ENCODE data around the gene TES.

Gene TES

DNA sequence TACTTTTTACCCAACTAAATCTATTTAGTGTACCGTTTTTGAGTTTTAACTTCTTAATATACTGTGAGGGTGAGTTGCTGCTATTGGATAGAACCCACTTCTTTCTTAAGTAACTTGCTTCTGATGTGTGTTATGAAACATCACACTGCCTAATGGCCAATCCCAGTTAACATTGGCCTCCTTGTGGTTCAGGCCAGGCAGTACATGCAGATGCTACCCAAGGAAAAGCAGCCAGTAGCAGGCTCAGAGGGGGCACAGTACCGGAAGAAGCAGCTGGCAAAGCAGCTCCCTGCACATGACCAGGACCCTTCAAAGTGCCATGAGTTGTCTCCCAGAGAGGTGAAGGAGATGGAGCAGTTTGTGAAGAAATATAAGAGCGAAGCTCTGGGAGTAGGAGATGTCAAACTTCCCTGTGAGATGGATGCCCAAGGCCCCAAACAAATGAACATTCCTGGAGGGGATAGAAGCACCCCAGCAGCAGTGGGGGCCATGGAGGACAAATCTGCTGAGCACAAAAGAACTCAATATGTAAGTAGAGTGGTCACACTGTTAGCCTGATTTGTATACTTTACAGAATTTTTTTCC, 39.7 kb downstream of the TES start:
- DNase-seq: no peak

DNA sequence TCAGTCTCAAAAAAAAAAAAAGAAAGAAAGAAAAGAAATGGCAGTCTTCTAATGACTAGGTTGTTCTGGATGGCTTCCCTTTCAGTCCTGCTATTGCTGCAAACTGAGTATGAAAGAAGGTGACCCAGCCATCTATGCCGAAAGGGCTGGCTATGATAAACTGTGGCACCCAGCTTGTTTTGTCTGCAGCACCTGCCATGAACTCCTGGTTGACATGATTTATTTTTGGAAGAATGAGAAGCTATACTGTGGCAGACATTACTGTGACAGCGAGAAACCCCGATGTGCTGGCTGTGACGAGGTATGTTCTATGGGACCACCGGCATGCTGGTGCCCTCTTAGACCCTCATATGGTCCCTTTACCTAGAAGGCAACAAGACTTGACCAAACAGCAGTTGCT, 41.3 kb downstream of the TES start:
- DNase-seq: no peak

- DNase-seq: no peak
Observed at GRCh38 chr7:116252249-116252648, 41.9 kb downstream of the TES start.

GRCh38 chr7:116257156-116257555, 46.8 kb downstream of the TES start:
- DNase-seq: no peak

DNA sequence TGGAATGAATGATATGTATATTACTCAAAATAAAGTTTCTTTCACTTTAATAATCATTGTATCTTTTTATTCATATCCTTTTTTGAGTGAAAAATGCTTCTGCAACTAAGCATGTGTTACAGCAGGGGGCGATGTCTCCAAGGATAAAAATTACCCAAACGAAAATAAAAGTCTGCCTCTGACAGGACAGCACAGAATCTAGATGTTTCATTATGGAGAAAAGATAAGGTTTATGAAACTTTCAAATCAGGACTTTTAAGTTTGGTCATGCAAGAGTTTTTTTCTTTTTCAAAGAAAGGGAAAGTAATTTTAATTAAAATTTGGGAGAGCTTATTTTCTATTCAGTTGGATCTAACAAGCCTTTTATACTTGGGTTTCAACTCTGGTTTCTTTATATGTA, 48.4 kb downstream of the TES start:
- no peak for DNase-seq

DNA sequence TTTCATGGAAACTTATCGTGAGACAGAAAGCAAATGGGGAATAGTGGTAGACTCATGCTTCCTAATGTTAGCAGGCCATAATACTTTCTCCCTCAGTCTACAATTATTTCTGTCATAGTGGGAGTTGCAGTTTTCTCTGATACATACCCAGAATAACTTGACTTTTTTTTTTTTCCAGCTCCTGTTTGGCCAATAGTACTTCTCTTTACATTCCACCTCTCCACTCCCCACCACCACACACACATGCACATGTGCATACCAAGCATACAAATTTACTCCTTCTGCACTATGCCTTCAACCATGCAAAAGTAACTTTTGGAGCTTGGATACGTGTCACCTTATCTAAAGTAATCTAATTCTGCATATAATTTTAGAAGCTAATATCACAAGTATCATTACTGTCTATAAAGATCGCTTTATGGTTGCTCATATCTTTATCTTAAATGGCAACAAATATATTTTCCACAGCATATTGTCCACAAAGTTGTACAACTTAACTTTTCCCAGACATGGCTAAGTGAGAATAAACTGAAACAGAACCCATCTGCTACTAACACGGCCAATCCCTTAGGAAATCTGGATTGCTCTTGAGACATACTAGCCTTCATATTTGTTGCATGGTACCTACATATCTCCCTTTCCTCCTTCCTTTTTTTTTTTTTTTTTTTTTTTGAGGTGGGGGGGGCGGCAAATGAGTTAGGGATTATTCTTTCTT, 49.0 kb downstream of the TES start:
- DNase-seq: no peak

GRCh38 chr7:116259871-116260440, 49.6 kb downstream of the TES start:
- no peak for DNase-seq

GRCh38 chr7:116261904-116262303, 51.6 kb downstream of the TES start:
- no peak for DNase-seq

DNA sequence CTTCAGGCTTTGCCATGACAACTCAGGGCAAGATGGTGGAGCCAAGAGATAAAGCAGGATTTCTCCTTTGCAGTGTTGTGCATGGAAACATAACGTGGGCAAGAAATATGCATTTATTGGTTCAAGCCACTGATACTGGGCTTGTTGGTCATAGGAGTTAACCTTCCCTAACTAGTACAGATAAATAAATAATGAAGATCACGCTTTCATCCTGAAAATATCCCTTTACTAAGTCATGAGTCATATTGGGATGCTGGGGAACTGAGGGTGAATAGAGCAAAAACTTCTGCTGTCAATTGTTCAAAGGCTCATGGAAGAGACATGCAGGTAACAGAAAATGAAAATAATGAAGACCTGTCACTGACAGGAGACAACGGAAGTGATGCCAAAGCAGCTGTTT, 55.5 kb downstream of the TES start:
- no peak for DNase-seq

- no peak for DNase-seq
Observed at GRCh38 chr7:116269466-116269865, 59.1 kb downstream of the TES start.

- no peak for DNase-seq
Observed at GRCh38 chr7:116271161-116271913, 61.0 kb downstream of the TES start.

DNA sequence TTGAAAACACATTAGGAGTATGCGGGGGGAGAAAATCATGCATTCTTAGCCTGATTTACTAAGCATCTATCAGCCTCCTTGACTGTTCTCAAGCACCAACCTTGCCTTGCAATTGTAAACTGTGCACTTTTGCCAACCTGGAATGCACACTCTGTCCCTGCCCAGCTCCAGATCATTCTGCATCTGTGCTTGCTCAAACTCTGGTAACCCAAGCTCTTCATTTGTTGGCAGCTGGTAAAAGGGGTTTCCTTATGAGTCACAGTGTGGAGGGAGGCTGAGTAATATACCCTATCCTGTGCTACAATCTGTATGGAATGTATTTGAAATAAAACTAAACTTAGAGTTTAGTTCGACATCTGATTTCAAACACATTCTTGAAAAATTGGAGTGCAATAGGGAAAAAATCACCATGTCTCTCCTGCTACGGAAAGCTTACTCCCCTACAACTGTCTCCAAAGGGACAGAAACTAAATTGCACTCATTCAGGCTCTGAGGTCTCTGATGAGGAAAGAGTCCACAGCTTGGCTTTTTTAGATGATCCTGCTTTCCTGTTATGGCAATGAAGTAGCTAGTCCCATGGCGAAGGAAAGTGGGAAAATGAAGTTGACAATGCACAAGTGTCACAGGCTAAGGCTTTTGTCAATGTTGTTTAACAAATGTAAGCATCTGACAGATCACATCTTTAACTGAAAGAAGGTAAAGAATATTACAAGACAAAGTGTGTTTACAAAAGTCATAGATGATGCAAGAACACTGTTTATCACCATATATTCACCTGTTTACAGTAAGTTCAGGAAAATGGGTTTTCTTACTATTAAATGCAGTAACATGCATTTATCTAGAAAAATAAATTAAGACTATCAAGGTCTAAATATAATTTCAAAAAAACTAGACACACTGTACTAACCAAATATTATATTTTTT, 61.9 kb downstream of the TES start:
- DNase-seq: no peak

GRCh38 chr7:116273283-116273917, 63.1 kb downstream of the TES start:
- DNase-seq: no peak

- DNase-seq: no peak
Observed at GRCh38 chr7:116273918-116274301, 63.6 kb downstream of the TES start.

- DNase-seq: no peak
Observed at GRCh38 chr7:116277070-116277469, 66.7 kb downstream of the TES start.

GRCh38 chr7:116279217-116279616, 68.9 kb downstream of the TES start:
- no peak for DNase-seq

GRCh38 chr7:116280803-116281202, 70.5 kb downstream of the TES start:
- DNase-seq: no peak

- DNase-seq: no peak
Observed at GRCh38 chr7:116283595-116284204, 73.4 kb downstream of the TES start.

DNA sequence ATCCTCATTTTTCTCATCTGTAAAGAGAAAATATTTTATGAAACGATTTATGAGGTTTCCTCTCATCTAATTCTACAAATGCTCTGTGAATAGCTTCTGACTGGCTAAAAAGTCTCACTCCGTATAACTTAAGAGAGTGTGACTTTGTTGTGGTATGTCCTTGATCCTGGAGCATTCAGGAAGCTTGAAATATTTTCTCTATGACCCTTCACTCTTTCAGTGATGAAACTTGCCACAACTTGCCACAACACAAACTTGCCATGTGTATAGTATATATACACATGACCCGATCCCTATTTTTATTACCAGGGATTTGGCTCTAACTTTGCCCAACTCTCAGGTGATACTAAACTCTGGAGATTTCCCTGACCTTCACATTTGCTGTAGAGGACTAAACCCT, 74.1 kb downstream of the TES start:
- DNase-seq: no peak

- no peak for DNase-seq
Observed at GRCh38 chr7:116285252-116285651, 74.9 kb downstream of the TES start.

GRCh38 chr7:116290740-116291139, 80.4 kb downstream of the TES start:
- DNase-seq: no peak

DNA sequence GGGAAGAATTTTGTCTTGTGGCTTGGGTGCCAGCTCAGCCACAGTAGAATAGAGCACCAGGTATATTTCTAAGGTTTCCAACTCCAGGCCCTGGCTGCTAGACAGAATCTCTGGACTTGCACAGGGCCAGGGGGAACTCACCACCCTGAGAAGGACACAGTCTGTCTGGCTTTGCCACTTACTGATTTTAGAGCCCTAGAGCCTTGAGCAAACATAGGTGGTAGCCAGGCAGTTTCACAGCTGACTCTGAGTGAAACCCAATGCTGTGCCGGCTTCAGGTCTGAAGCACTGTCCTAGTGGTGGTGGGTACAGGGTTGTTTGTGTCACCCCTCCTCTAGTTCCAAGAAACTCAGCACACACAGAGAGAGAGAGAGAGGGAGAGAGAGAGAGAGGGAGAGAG, 81.6 kb downstream of the TES start:
- no peak for DNase-seq

Measured in effector CD8-positive, alpha-beta T cell (primary cell).